Measurements from ENCODE around the gene ABCA4.

Gene ABCA4

DNA sequence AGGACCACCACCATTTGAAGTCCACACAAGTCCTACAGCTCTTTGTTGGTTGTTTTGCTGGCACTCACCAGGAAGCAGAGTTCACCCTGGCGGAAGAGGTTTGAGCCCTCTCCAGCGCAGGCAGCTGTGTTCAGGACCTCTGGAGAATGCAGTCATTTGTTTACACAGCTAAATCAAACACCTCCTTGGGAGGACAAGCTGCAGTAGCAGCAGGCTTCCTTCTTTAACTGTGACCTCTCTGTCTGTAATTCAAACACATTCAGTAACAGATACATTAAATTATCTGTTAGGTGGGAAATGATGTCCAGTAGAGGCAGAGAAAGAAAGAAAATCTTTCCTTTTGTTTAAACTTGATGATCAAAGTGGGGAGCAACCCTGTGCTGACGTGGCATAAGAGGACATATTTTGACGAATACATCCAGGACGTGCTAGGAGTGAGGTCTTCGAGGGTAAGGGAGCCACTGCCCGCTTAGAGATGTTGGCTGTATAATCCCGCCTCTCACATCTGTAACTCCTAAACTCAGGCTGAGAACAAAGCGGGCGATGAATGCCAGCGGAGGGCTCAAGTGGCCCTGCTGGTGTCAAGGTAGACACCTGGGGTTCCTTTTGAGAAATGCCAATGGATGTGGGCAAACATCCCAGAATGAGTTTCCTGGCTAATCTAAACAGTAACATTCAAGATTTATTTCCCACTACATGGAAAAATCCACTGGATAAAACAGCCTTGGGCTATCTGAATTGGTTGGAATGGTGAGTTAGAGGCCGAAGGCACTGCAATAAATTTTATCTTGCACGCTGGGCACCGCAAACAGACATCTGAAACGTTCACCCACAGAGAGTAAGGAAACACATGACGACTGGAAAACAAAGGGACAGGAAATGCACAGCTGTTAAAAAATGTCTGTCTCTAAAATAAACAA lies 51.7 kb downstream of the ABCA4 start (continued):
- no peak for TF ChIP-seq ZNF140 (tag by site-specific recombination; IDR thresholded peaks at IDR 0.05)
- TF ChIP-seq ZNF776 (tag by site-specific recombination; IDR thresholded peaks at IDR 0.05; ENCODE audit: borderline replicate concordance), result no peak
- no peak for TF ChIP-seq ZNF423 (tag by site-specific recombination; IDR thresholded peaks at IDR 0.05)
- TF ChIP-seq, protein P1, sequence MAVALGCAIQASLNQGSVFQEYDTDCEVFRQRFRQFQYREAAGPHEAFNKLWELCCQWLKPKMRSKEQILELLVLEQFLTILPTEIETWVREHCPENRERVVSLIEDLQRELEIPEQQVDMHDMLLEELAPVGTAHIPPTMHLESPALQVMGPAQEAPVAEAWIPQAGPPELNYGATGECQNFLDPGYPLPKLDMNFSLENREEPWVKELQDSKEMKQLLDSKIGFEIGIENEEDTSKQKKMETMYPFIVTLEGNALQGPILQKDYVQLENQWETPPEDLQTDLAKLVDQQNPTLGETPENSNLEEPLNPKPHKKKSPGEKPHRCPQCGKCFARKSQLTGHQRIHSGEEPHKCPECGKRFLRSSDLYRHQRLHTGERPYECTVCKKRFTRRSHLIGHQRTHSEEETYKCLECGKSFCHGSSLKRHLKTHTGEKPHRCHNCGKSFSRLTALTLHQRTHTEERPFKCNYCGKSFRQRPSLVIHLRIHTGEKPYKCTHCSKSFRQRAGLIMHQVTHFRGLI (tag by site-specific recombination; IDR thresholded peaks at IDR 0.05), result no peak
- TF ChIP-seq ZNF121 (tag by site-specific recombination; IDR thresholded peaks at IDR 0.05), result no peak

DNA sequence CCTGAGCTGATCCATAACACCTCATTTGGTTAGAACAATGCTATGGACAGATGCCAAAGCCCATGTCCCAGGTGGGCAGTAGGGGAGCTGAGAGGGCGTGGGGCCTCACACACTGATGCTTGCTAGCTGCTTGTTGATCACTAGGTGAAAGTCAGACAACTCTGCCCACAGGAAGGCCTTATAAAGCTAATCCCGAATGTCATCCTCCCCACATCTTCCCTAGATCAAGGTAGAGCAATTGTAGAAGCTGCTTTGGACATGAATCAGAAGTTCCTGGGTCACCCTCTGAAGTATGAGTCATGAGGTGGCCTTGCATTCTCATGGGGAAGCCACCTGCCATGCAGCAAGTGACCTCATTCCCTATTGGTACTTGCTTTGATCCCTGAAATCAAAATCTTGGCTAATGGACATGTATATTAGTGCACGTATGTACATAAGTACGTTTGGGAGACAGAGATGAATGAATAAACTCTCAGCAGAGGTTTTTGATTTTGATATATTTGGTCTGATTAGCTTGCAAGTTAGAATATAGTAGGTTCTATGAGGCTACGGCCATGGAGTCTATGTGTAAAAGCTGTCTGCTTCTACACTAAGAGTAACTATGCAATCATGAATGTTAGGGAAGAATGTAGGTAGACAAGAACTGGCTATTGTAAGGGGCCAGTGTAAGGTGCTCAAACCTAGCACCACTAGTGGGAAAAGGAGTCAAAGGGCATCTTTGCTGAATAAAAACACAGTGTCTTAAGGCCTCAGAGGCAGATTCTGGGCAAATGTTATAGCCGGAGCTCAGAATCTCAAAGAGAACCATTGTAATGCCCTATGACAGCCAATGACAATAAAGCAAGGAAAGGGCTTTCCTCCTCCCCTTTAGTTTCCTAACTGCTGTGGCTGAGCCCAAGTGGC lies 52.6 kb downstream of the ABCA4 start:
- no peaks in the 10 kb centered on the region for H3K36me3 ChIP-seq (ENCODE audit: control insufficient read depth in 2 of 2, insufficient read depth in 1 of 2, low read length in 2 of 2)
- ChIA-PET POLR2A (interaction anchor here (0.7 kb wide), 1 partner anchor 169 kb away, joined by 10 read pairs; the partner anchor contains the start of gene ARHGAP29), CTCF (interaction anchor here (0.6 to 2.6 kb wide), 9 partner anchors 13 to 548 kb away, joined by 3 to 28 read pairs (median 3); no protein-coding TSS in a partner anchor)
- no peak overlapping the region for H3K4me3 ChIP-seq (ENCODE audit: low read depth, low read length)
- TF ChIP-seq GLIS2 (tag by site-specific recombination; IDR thresholded peaks at IDR 0.05), result peak; percentile 15; the same call in 1 of the 2 replicates
- no peak for TF ChIP-seq ZBTB8A (tag by site-specific recombination; IDR thresholded peaks at IDR 0.05)
- 0 out of 2 replicates have a peak, but pooled peaks have one; percentile 24 for TF ChIP-seq WT1 (tag by site-specific recombination; IDR thresholded peaks at IDR 0.05)
- TF ChIP-seq ZNF629 (tag by site-specific recombination; IDR thresholded peaks at IDR 0.05), result peak; percentile 31
- peak; percentile 62 for TF ChIP-seq ZNF366 (tag by site-specific recombination; conservative IDR thresholded peaks at IDR 0.05)
- TF ChIP-seq, protein P2, sequence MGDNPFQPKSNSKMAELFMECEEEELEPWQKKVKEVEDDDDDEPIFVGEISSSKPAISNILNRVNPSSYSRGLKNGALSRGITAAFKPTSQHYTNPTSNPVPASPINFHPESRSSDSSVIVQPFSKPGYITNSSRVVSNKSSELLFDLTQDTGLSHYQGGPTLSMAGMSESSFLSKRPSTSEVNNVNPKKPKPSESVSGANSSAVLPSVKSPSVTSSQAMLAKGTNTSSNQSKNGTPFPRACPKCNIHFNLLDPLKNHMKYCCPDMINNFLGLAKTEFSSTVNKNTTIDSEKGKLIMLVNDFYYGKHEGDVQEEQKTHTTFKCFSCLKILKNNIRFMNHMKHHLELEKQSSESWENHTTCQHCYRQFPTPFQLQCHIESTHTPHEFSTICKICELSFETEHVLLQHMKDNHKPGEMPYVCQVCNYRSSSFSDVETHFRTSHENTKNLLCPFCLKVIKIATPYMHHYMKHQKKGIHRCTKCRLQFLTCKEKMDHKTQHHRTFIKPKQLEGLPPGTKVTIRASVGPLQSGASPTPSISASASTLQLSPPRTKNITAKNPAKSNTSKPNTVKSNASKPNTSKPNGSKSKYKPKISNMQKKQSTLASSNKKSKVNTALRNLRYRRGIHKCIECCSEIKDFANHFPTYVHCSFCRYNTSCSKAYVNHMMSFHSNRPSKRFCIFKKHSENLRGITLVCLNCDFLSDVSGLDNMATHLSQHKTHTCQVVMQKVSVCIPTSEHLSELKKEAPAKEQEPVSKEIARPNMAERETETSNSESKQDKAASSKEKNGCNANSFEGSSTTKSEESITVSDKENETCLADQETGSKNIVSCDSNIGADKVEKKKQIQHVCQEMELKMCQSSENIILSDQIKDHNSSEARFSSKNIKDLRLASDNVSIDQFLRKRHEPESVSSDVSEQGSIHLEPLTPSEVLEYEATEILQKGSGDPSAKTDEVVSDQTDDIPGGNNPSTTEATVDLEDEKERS (tag by site-specific recombination; IDR thresholded peaks at IDR 0.05), result no peak
- no peak for TF ChIP-seq ZBTB21 (tag by site-specific recombination; IDR thresholded peaks at IDR 0.05)
- TF ChIP-seq ZNF223 (tag by site-specific recombination; IDR thresholded peaks at IDR 0.05), result peak; percentile 87
- 0 out of 2 replicates have a peak, but pooled peaks have one; percentile 7 for TF ChIP-seq ZFHX2 (tag by site-specific recombination; conservative IDR thresholded peaks at IDR 0.05)
- TF ChIP-seq ZNF394 (tag by site-specific recombination; IDR thresholded peaks at IDR 0.05; ENCODE audit: borderline replicate concordance), result peak; percentile 37; the same call in 1 of the 2 replicates
- TF ChIP-seq SP2 (tag by site-specific recombination; IDR thresholded peaks at IDR 0.05), result no peak
- 0 out of 2 replicates have a peak, but pooled peaks have one; percentile 32 for TF ChIP-seq ZEB2 (tag by site-specific recombination; IDR thresholded peaks at IDR 0.05)
- TF ChIP-seq SP7 (tag by site-specific recombination; IDR thresholded peaks at IDR 0.05), result peak; percentile 46; the same call in 1 of the 2 replicates
- TF ChIP-seq, protein P3, sequence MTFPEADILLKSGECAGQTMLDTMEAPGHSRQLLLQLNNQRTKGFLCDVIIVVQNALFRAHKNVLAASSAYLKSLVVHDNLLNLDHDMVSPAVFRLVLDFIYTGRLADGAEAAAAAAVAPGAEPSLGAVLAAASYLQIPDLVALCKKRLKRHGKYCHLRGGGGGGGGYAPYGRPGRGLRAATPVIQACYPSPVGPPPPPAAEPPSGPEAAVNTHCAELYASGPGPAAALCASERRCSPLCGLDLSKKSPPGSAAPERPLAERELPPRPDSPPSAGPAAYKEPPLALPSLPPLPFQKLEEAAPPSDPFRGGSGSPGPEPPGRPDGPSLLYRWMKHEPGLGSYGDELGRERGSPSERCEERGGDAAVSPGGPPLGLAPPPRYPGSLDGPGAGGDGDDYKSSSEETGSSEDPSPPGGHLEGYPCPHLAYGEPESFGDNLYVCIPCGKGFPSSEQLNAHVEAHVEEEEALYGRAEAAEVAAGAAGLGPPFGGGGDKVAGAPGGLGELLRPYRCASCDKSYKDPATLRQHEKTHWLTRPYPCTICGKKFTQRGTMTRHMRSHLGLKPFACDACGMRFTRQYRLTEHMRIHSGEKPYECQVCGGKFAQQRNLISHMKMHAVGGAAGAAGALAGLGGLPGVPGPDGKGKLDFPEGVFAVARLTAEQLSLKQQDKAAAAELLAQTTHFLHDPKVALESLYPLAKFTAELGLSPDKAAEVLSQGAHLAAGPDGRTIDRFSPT (tag by site-specific recombination; IDR thresholded peaks at IDR 0.05), result 0 out of 2 replicates have a peak, but pooled peaks have one; percentile 22
- 0 out of 2 replicates have a peak, but pooled peaks have one; percentile 39 for TF ChIP-seq GLIS1 (tag by site-specific recombination; IDR thresholded peaks at IDR 0.05)
- TF ChIP-seq SCRT2 (tag by site-specific recombination; IDR thresholded peaks at IDR 0.05), result 0 out of 2 replicates have a peak, but pooled peaks have one; percentile 22
- peak; percentile 82; the same call in 1 of the 2 replicates for TF ChIP-seq ZNF600 (tag by site-specific recombination; IDR thresholded peaks at IDR 0.05)
- peaks cover 17% of the 10 kb centered on the region for H3K4me1 ChIP-seq (ENCODE audit: control insufficient read depth, insufficient read depth, low read length)
- no peaks in the 10 kb centered on the region for H3K9me3 ChIP-seq (ENCODE audit: control insufficient read depth, insufficient read depth, low read depth, low read length)
- H3K27ac ChIP-seq (ENCODE audit: extremely low read depth, low read depth, low read length), result peak overlapping the region; percentile 37; the same call in 1 of the 2 replicates

All from HEK293 (cell line).